Uterus (tissue), 2 donors: Measurements from ENCODE around the gene PITX3.

Experiments
- CTCF ChIP-seq, 4 experiments: fragments of 200-600 bp in 2 of 4; fragments of 450-650 bp in 2 of 4; sonication (generic) in 2 of 4; IDR thresholded peaks; one replicate each; pipeline ENCODE4 v1.5.1; 2016 to 2019; ENCODE audit warnings: antibody characterized with exemption in 4 of 4, mild to moderate bottlenecking in 2 of 4, moderate library complexity in 1 of 4
- POLR2A ChIP-seq, 2 donors: fragments of 450-650 bp; IDR thresholded peaks; one replicate each; pipeline ENCODE4 v1.6.1; 2016; ENCODE audit warnings: antibody characterized with exemption in 2 of 2, mild to moderate bottlenecking in 1 of 2, moderate library complexity in 1 of 2

GRCh38 chr10:102185811-102186527 is 55.3 kb downstream of the PITX3 start:
- TF ChIP-seq CTCF (IDR thresholded peaks at IDR 0.05) (no peak), POLR2A (IDR thresholded peaks at IDR 0.05) (no peak)
